Thyroid gland (tissue), 4 donors: ENCODE measurements around the gene CSF2.

Experiments
- POLR2A ChIP-seq, 2 donors: fragments of 450-650 bp; IDR thresholded peaks; one replicate each; pipeline ENCODE4 v1.6.1; 2017; ENCODE audit warnings: antibody characterized with exemption in 2 of 2, mild to moderate bottlenecking in 2 of 2, moderate library complexity in 1 of 2
- TF ChIP-seq, protein P1 (sequence below), 6 experiments: fragments of 200-600 bp in 3 of 6; fragments of 450-650 bp in 3 of 6; sonication (generic) in 3 of 6; IDR thresholded peaks; one replicate each; pipeline ENCODE4 v1.5.1; 2016 to 2019; ENCODE audit warnings: antibody characterized with exemption in 6 of 6, mild to moderate bottlenecking in 2 of 6, inconsistent platforms in 1 of 6, moderate library complexity in 1 of 6

DNA sequence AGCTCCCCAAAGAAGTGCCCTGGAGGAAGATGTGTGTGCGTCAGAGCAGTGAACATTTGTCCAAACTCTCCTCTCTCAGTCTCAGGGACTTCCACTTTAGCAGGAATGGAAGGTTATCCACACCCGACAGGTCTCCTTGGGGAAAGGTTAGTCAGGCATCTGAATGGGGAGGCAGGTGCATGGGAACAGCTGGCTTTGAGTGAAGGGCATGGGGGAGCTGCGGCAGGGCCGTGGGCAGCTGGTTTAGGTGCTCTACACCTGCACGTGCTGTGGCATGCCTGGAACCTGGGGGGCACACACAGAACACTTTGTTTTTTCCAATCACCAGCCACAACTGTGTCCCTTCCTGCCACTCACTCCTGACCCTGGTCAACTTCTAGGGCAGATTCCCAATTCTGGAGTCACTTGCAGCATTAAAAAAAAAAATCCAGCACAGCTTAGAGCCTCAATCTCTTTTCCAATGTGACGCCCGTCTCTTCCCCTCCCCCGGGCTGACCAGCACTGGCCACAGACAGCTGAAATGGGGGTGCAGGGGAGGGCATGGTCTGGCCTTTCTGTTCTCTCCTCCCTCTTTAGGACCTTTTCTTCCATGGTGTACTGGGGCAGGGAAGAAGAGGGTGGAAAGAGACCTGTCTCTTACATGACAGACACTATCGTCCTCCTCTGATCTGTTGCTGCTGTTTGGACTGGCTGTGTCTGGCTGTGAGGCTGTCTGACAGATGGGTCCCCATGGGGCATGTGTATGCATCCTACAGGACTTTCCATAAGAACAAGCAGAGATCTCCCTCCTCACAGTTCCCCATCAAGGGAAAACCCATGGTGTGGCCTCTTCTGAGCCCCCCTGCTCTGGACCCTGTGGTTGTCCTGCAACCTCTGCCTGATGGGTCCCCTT is 22.7 kb upstream of the CSF2 start:
- TF ChIP-seq, protein P1, sequence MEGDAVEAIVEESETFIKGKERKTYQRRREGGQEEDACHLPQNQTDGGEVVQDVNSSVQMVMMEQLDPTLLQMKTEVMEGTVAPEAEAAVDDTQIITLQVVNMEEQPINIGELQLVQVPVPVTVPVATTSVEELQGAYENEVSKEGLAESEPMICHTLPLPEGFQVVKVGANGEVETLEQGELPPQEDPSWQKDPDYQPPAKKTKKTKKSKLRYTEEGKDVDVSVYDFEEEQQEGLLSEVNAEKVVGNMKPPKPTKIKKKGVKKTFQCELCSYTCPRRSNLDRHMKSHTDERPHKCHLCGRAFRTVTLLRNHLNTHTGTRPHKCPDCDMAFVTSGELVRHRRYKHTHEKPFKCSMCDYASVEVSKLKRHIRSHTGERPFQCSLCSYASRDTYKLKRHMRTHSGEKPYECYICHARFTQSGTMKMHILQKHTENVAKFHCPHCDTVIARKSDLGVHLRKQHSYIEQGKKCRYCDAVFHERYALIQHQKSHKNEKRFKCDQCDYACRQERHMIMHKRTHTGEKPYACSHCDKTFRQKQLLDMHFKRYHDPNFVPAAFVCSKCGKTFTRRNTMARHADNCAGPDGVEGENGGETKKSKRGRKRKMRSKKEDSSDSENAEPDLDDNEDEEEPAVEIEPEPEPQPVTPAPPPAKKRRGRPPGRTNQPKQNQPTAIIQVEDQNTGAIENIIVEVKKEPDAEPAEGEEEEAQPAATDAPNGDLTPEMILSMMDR (IDR thresholded peaks at IDR 0.05) = no peak
- no peak for TF ChIP-seq POLR2A (IDR thresholded peaks at IDR 0.05)
